PC-9 (cell line): Measurements from ENCODE around the gene SLC25A34. TPM values are rescaled to one million over a fixed set of nuclear protein-coding genes. Genes with fewer than 3 reads are reported as not detected.

Experiments
- BruUV-seq: library from RNA; stranded (reverse); fragments of 400-500 nt; replicated peaks from 2 replicates; lab custom pipeline; 2021; lab: Mats Ljungman, UMichigan
- CTCF ChIA-PET: fragments of 300-600 bp; sonication (Branson Sonifier 250); formaldehyde crosslinking; loops from one replicate; lab custom pipeline; 2022; ENCODE audit warnings: antibody characterized with exemption; lab: Charles Lee
- POLR2A ChIA-PET: fragments of 300-600 bp; sonication (Branson Sonifier 250); formaldehyde crosslinking; loops from one replicate; lab custom pipeline; 2022; ENCODE audit warnings: antibody characterized with exemption; ENCODE audit not compliant: unreplicated experiment; lab: Charles Lee
- DNase-seq, 2 experiments: peaks; one replicate each; pipeline versions ENCODE4 v3.0.0 to v3.0.0-alpha.2; 2015 to 2022; ENCODE audit warnings: mixed read lengths in 1 of 2
- H2AFZ ChIP-seq: fragments of 200-600 bp; sonication (generic); 2 replicates; pipeline ENCODE4 v1.8.1; 2017; ENCODE audit warnings: antibody characterized with exemption
- H3F3A ChIP-seq: fragments of 200-600 bp; sonication (generic); 2 replicates; pipeline ENCODE4 v1.8.1; 2017; ENCODE audit warnings: antibody characterized with exemption, mild to moderate bottlenecking, low read depth; ENCODE audit not compliant: insufficient read depth
- H3K27ac ChIP-seq: fragments of 200-600 bp; sonication (generic); 2 replicates; pipeline ENCODE4 v1.6.1; 2016; ENCODE audit warnings: mixed run types
- H3K27me3 ChIP-seq: fragments of 200-600 bp; sonication (generic); 2 replicates; pipeline ENCODE4 v1.6.1; 2016; ENCODE audit warnings: low read depth, mixed run types; ENCODE audit not compliant: insufficient read depth
- H3K36me3 ChIP-seq: fragments of 200-600 bp; sonication (generic); 2 replicates; pipeline ENCODE4 v1.6.1; 2016; ENCODE audit warnings: low read depth, mixed run types
- H3K4me1 ChIP-seq: fragments of 200-600 bp; sonication (generic); replicated peaks from 2 replicates; pipeline ENCODE4 v1.6.1; 2016; ENCODE audit warnings: mixed run types; ENCODE audit not compliant: insufficient read depth
- H3K4me2 ChIP-seq: fragments of 200-600 bp; sonication (generic); 2 replicates; pipeline ENCODE4 v1.6.1; 2017; ENCODE audit warnings: mixed run types
- H3K4me3 ChIP-seq: fragments of 200-600 bp; sonication (generic); 2 replicates; pipeline ENCODE4 v1.6.1; 2016; ENCODE audit warnings: mixed run types
- H3K79me2 ChIP-seq: fragments of 200-600 bp; sonication (generic); 2 replicates; pipeline ENCODE4 v1.6.1; 2017; ENCODE audit warnings: low read depth, mixed run types
- H3K9me2 ChIP-seq: fragments of 200-600 bp; sonication (generic); 2 replicates; pipeline ENCODE4 v1.8.1; 2017; ENCODE audit warnings: mild to moderate bottlenecking; ENCODE audit not compliant: insufficient read depth
- H3K9me3 ChIP-seq: fragments of 200-600 bp; sonication (generic); 2 replicates; pipeline ENCODE4 v1.8.1; 2016; ENCODE audit warnings: low read depth; ENCODE audit not compliant: insufficient read depth
- H4K20me1 ChIP-seq: fragments of 200-600 bp; sonication (generic); 2 replicates; pipeline ENCODE4 v1.8.1; 2017; ENCODE audit not compliant: insufficient read depth
- EZH2 ChIP-seq: fragments of 200-600 bp; sonication (generic); IDR thresholded peaks from 2 replicates; pipeline ENCODE4 v1.8.0; 2017; ENCODE audit warnings: antibody characterized with exemption, low read depth
- intact Hi-C: fragments of 100-400 bp; cut with micrococcal nuclease; formaldehyde crosslinking; loops from one replicate; pipeline ENCODE4 v1.10.0; 2022; ENCODE audit not compliant: unreplicated experiment
- total RNA-seq: library from RNA; stranded (reverse); gene quantifications from 2 replicates; pipeline ENCODE4 v1.2.3, GENCODE V29; 2021
- TF ChIP-seq, protein P1 (sequence below): fragments of 200-600 bp; sonication (generic); conservative IDR thresholded peaks from 2 replicates; pipeline ENCODE4 v1.6.1; 2017; ENCODE audit warnings: mixed run types, antibody characterized with exemption, mild to moderate bottlenecking, moderate library complexity

The SLC25A34 gene
- total RNA-seq, 1 experiment from 2014 or later: 1.7 TPM

DNA sequence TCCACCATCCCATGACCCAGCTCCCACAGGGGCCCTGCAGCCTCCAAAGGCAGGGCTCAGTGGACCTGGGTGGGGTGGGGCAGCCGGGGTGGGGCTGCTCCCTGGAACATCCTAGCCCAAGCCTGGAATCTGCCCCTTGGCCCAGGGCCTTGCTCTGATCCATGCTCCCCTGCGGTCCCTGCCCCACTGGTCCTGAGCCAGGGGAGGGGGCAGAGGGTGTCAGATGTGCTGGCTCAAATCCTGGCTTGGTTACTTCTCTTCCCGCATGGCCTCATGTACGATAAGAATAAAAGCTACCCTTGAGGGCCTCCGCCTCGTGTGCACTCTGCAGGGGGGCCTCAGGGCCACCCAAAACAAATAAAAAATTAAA, 819 bp downstream of the SLC25A34 start:
- POLR2A ChIA-PET: interaction anchor here (0.6 kb wide), 1 partner anchor 96 kb away, joined by 16 read pairs; no protein-coding TSS in a partner anchor
- H3K9me2 ChIP-seq: no peaks in the 10 kb centered on the region
- no peak overlapping the region for H2AFZ ChIP-seq
- no peaks in the 10 kb centered on the region for H3F3A ChIP-seq
- no TSS peak for BruUV-seq
- intact Hi-C loops: no loop called here
- no peak overlapping the region for H3K4me3 ChIP-seq
- no peaks in the 10 kb centered on the region for H3K9me3 ChIP-seq
- CTCF ChIA-PET: no interaction called here
- no peaks in the 10 kb centered on the region for H3K36me3 ChIP-seq
- no peak overlapping the region for H3K4me2 ChIP-seq
- no peak for TF ChIP-seq EZH2
- TF ChIP-seq, protein P1, sequence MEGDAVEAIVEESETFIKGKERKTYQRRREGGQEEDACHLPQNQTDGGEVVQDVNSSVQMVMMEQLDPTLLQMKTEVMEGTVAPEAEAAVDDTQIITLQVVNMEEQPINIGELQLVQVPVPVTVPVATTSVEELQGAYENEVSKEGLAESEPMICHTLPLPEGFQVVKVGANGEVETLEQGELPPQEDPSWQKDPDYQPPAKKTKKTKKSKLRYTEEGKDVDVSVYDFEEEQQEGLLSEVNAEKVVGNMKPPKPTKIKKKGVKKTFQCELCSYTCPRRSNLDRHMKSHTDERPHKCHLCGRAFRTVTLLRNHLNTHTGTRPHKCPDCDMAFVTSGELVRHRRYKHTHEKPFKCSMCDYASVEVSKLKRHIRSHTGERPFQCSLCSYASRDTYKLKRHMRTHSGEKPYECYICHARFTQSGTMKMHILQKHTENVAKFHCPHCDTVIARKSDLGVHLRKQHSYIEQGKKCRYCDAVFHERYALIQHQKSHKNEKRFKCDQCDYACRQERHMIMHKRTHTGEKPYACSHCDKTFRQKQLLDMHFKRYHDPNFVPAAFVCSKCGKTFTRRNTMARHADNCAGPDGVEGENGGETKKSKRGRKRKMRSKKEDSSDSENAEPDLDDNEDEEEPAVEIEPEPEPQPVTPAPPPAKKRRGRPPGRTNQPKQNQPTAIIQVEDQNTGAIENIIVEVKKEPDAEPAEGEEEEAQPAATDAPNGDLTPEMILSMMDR: no peak
- DNase-seq: no peak
- H4K20me1 ChIP-seq: no peaks in the 10 kb centered on the region
- H3K4me1 ChIP-seq: no peaks in the 10 kb centered on the region
- no peaks in the 10 kb centered on the region for H3K79me2 ChIP-seq
- no peaks in the 10 kb centered on the region for H3K27me3 ChIP-seq
- H3K27ac ChIP-seq: no peak overlapping the region

DNA sequence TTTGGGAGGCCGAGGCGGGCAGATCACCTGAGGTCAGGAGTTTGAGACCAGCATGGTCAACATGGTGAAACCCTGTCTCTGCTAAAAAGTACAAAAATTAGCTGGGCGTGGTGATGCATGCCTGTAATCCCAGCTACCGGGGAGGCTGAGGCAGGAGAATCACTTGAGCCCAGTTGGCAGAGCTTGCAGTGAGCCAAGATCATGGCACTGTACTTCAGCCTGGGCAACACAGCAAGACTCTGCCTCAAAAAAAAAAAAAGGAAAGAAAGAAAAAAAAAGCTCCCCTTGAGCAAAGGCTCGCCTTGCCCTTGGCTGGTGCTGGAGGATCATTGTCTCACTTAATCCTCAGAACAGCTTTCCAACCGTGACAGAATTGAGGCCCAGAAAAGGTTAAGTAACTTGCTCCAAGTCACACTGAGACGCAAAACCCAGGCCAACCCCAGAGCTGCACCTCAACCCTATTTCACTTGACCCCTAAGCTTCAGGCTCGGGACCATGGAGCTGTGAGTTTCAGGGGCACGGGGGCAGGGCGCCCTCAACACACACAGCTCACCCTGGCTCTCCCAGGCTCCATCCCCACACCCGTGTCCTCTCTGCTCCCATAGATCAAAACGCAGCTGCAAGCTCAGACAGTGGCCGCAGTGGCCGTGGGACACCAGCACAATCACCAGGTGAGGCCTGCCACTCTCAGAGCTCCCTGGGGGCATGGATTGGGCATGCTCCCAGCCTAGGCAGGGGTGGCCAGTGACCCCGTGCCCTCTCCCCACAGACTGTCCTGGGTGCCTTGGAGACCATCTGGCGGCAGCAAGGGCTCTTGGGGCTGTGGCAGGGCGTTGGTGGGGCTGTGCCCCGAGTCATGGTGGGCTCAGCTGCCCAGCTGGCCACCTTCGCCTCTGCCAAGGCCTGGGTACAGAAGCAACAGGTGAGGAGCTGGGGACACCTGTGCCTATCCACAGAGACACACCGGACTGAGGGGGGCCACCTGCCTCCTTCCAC, 1.6 kb downstream of the SLC25A34 start:
- no peaks in the 10 kb centered on the region for H3F3A ChIP-seq
- DNase-seq: no peak
- H3K27me3 ChIP-seq: no peaks in the 10 kb centered on the region
- H3K4me3 ChIP-seq: no peak overlapping the region
- no peaks in the 10 kb centered on the region for H3K4me1 ChIP-seq
- H3K79me2 ChIP-seq: no peaks in the 10 kb centered on the region
- no peak for TF ChIP-seq EZH2
- H3K9me2 ChIP-seq: no peaks in the 10 kb centered on the region
- H3K27ac ChIP-seq: no peak overlapping the region
- no peaks in the 10 kb centered on the region for H3K36me3 ChIP-seq
- ChIA-PET CTCF (interaction anchor here (0.6 kb wide), 2 partner anchors 64 to 86 kb away, joined by 4 read pairs; no protein-coding TSS in a partner anchor), POLR2A (interaction anchor here (0.6 kb wide), 1 partner anchor 96 kb away, joined by 16 read pairs; no protein-coding TSS in a partner anchor)
- intact Hi-C loops: no loop called here
- H3K4me2 ChIP-seq: no peak overlapping the region
- no peaks in the 10 kb centered on the region for H3K9me3 ChIP-seq
- BruUV-seq: no TSS peak
- no peak overlapping the region for H2AFZ ChIP-seq
- H4K20me1 ChIP-seq: no peaks in the 10 kb centered on the region

DNA sequence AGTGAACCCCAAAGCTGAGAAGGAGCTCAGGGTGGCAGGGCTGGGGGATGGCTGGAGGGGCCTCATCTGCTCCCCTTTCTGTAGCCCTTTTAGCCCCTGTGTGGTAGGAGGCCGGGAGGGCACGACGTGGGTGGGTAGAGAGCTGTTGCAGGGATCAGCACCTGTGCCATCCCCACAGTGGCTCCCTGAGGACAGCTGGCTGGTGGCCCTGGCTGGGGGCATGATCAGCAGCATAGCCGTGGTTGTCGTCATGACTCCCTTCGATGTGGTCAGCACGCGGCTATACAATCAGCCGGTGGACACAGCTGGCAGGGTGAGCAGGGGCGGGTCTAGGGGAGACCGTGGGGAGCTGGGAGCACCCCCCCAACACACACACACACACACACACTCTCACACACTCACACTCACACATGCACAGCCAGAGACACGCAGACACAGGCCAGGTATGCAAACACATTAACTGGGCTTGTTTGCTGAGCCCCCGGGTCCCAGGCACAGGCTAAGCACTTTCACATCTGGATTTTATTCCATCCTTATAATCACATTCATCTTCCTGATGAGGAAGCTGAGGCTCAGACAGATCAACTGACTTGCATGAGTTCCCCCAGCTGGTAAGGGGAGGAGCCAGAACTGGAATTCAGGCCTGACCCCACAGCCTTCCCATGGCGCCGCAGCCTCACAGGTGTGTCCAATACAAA, 2.5 kb downstream of the SLC25A34 start:
- Histone ChIP-seq H3K36me3 (no peaks in the 10 kb centered on the region), H4K20me1 (no peaks in the 10 kb centered on the region), H3K4me3 (no peak overlapping the region), H3K4me1 (no peaks in the 10 kb centered on the region), H3K27ac (no peak overlapping the region), H3K4me2 (no peak overlapping the region), H3K27me3 (no peaks in the 10 kb centered on the region), H2AFZ (no peak overlapping the region), H3K9me2 (no peaks in the 10 kb centered on the region), H3K79me2 (no peaks in the 10 kb centered on the region), H3K9me3 (no peaks in the 10 kb centered on the region), H3F3A (no peaks in the 10 kb centered on the region)
- POLR2A ChIA-PET: no interaction called here
- intact Hi-C loops: no loop called here
- CTCF ChIA-PET: interaction anchor here (0.6 kb wide), 2 partner anchors 65 to 136 kb away, joined by 4 to 8 read pairs; no protein-coding TSS in a partner anchor
- TF ChIP-seq, protein P1: no peak
- TF ChIP-seq EZH2: no peak
- no peak for DNase-seq
- BruUV-seq: no TSS peak
